Measurements from ENCODE around the gene LDLRAD1. TPM values are rescaled to one million over a fixed set of nuclear protein-coding genes. Genes with fewer than 3 reads are reported as not detected.
A peak's percentile ranks its signal among the peaks of the same experiment; 100 is the strongest.
"Not testable (repeated sequence)": the region's sequence is repeated elsewhere in the genome, so short reads cannot be mapped to it uniquely, and the experiment has no call there.

The LDLRAD1 gene
- total RNA-seq, 4 donors from 2014 or later, result 0.49 to 1.4 TPM; not detected in 2

GRCh38 chr1:54006508-54006907 lies 11.5 kb downstream of the LDLRAD1 start:
- TF ChIP-seq CTCF (IDR thresholded peaks at IDR 0.05), result no peak
- no peak for TF ChIP-seq POLR2A (IDR thresholded peaks at IDR 0.05)
- H3K9me3 ChIP-seq, result no peaks in the 10 kb centered on the region
- no peak overlapping the region for H3K27ac ChIP-seq
- intact Hi-C loops (cut with DNase I), result no loop called here
- H3K4me1 ChIP-seq, result peaks cover 0 to 11% (median 0%) of the 10 kb centered on the region in 3 donors
- WGBS, 2 donors, result 64 to 77% methylated on average over 3 to 4 of the region's 4 CpGs
- DNase-seq, result no peak
- peaks cover 0 to 26% (median 0%) of the 10 kb centered on the region in 4 donors for H3K27me3 ChIP-seq
- H3K36me3 ChIP-seq, result no peaks in the 10 kb centered on the region
- no peak overlapping the region for H3K4me3 ChIP-seq

GRCh38 chr1:54004481-54005049 lies 13.4 kb downstream of the LDLRAD1 start:
- DNase-seq, result no peak
- no peak overlapping the region for H3K27ac ChIP-seq
- H3K36me3 ChIP-seq, result no peaks in the 10 kb centered on the region
- TF ChIP-seq CTCF (IDR thresholded peaks at IDR 0.05) (no peak), POLR2A (IDR thresholded peaks at IDR 0.05) (no peak)
- peaks cover 0 to 14% (median 0%) of the 10 kb centered on the region in 3 donors for H3K4me1 ChIP-seq
- peaks cover 0 to 21% (median 0%) of the 10 kb centered on the region in 4 donors for H3K27me3 ChIP-seq
- no peak overlapping the region for H3K4me3 ChIP-seq
- H3K9me3 ChIP-seq, result no peaks in the 10 kb centered on the region
- intact Hi-C loops (cut with DNase I), result no loop called here
- no CpG with 5 or more reads among the region's 27 CpGs for WGBS, 2 donors

GRCh38 chr1:54003750-54004480 lies 14.1 kb downstream of the LDLRAD1 start:
- H3K4me3 ChIP-seq; H3K36me3 ChIP-seq; H3K27ac ChIP-seq; DNase-seq; intact Hi-C loops (cut with DNase I); H3K9me3 ChIP-seq: not testable (repeated sequence)
- Histone ChIP-seq H3K27me3 (peaks cover 0 to 16% (median 0%) of the 10 kb centered on the region in 4 donors), H3K4me1 (peaks cover 0 to 14% (median 0%) of the 10 kb centered on the region in 3 donors)
- 98% methylated on average over 7 of the region's 19 CpGs; no CpG with 5 or more reads in 1 of the 2 donors for WGBS, 2 donors

- Histone ChIP-seq H3K27ac (no peak overlapping the region), H3K27me3 (peaks cover 0 to 9% (median 0%) of the 10 kb centered on the region in 4 donors), H3K4me3 (no peak overlapping the region), H3K9me3 (no peaks in the 10 kb centered on the region), H3K36me3 (no peaks in the 10 kb centered on the region), H3K4me1 (peaks cover 0 to 14% (median 0%) of the 10 kb centered on the region in 3 donors)
- 57 to 88% methylated on average over 11 of the region's 12 CpGs for WGBS, 2 donors
- DNase-seq, result no peak
- TF ChIP-seq POLR2A (IDR thresholded peaks at IDR 0.05) (peak in 1 of 4 donors; percentile 14), CTCF (IDR thresholded peaks at IDR 0.05) (no peak)
- intact Hi-C loops (cut with DNase I), result no loop called here
Measured at GRCh38 chr1:54003249-54003646, 14.7 kb downstream of the LDLRAD1 start.

GRCh38 chr1:54002544-54003248 lies 15.3 kb downstream of the LDLRAD1 start:
- Histone ChIP-seq H3K9me3 (no peaks in the 10 kb centered on the region), H3K36me3 (no peaks in the 10 kb centered on the region), H3K27me3 (peaks cover 0 to 3% (median 0%) of the 10 kb centered on the region in 4 donors), H3K4me3 (no peak overlapping the region), H3K4me1 (peaks cover 0 to 14% (median 0%) of the 10 kb centered on the region in 3 donors), H3K27ac (no peak overlapping the region)
- no peak for DNase-seq
- no peak for TF ChIP-seq POLR2A (IDR thresholded peaks at IDR 0.05)
- WGBS, 2 donors, result 67 to 74% methylated on average over 8 to 9 of the region's 9 CpGs
- intact Hi-C loops (cut with DNase I), result no loop called here

- Histone ChIP-seq H3K4me1 (peaks cover 0 to 14% (median 0%) of the 10 kb centered on the region in 3 donors), H3K4me3 (no peak overlapping the region), H3K36me3 (no peaks in the 10 kb centered on the region), H3K27me3 (no peaks in the 10 kb centered on the region), H3K27ac (no peak overlapping the region), H3K9me3 (no peaks in the 10 kb centered on the region)
- TF ChIP-seq POLR2A (IDR thresholded peaks at IDR 0.05), result no peak
- TF ChIP-seq CTCF (IDR thresholded peaks at IDR 0.05), result no peak
- DNase-seq, result no peak
- WGBS, 2 donors, result 25 to 57% methylated on average over 2 to 3 of the region's 3 CpGs
- intact Hi-C loops (cut with DNase I), result no loop called here
Measured at GRCh38 chr1:54001591-54001990, 16.4 kb downstream of the LDLRAD1 start.
